ENCODE measurements around the gene AMPD3.

- TF ChIP-seq CTCF (IDR thresholded peaks at IDR 0.05): no peak
- no peak for TF ChIP-seq EP300 (IDR thresholded peaks at IDR 0.05)
- no peak for TF ChIP-seq POLR2A (IDR thresholded peaks at IDR 0.05)
These were observed 28.6 kb upstream of the AMPD3 start for GRCh38 chr11:10426475-10426874.

All from ovary (tissue), 3 donors.